Subcutaneous adipose tissue (tissue), 4 donors: ENCODE data around the gene EEF1A2. TPM values are rescaled to one million over a fixed set of nuclear protein-coding genes. Genes with fewer than 3 reads are reported as not detected.

ENCODE experiments used
- CTCF ChIP-seq: fragments of 450-650 bp; IDR thresholded peaks from one replicate; pipeline ENCODE4 v1.5.1; 2016; ENCODE audit warnings: low read depth, mild to moderate bottlenecking, control low read depth, antibody characterized with exemption, moderate library complexity
- total RNA-seq, 4 donors: library from RNA; depleted of rRNA; stranded (reverse); fragments of >200 nt; gene quantifications; one replicate each; pipeline ENCODE4 v1.1.0, GENCODE V29; 2016

The EEF1A2 gene
- not detected for total RNA-seq

- no peak for TF ChIP-seq CTCF
Measured at GRCh38 chr20:63498960-63499337, at the start of gene EEF1A2. EEF1A2 (minus strand) TSS chr20:63499083; CDS start chr20:63497763, 1,320 bp downstream.

GRCh38 chr20:63548542-63548941, 49.7 kb upstream of the EEF1A2 start:
- no peak for TF ChIP-seq CTCF

- no peak for TF ChIP-seq CTCF
Measured at GRCh38 chr20:63547725-63548480, 49.0 kb upstream of the EEF1A2 start, which contains the start of gene SRMS. SRMS (minus strand) TSS chr20:63547749; CDS start chr20:63547463, 286 bp downstream.

GRCh38 chr20:63546956-63547724, 48.3 kb upstream of the EEF1A2 start:
- TF ChIP-seq CTCF = no peak

GRCh38 chr20:63546256-63546955, 47.5 kb upstream of the EEF1A2 start:
- TF ChIP-seq CTCF = no peak

GRCh38 chr20:63545814-63546213, 46.9 kb upstream of the EEF1A2 start:
- TF ChIP-seq CTCF = no peak
